ENCODE results near the gene NRF1. TPM values are rescaled to one million over a fixed set of nuclear protein-coding genes. Genes with fewer than 3 reads are reported as not detected.

NRF1 gene
- total and polyA plus RNA-seq, 2 of the 13 experiments (the other 11 are each of a cell fraction or from before 2014, with no cell fraction given): 9.3 to 10.1 TPM

DNA sequence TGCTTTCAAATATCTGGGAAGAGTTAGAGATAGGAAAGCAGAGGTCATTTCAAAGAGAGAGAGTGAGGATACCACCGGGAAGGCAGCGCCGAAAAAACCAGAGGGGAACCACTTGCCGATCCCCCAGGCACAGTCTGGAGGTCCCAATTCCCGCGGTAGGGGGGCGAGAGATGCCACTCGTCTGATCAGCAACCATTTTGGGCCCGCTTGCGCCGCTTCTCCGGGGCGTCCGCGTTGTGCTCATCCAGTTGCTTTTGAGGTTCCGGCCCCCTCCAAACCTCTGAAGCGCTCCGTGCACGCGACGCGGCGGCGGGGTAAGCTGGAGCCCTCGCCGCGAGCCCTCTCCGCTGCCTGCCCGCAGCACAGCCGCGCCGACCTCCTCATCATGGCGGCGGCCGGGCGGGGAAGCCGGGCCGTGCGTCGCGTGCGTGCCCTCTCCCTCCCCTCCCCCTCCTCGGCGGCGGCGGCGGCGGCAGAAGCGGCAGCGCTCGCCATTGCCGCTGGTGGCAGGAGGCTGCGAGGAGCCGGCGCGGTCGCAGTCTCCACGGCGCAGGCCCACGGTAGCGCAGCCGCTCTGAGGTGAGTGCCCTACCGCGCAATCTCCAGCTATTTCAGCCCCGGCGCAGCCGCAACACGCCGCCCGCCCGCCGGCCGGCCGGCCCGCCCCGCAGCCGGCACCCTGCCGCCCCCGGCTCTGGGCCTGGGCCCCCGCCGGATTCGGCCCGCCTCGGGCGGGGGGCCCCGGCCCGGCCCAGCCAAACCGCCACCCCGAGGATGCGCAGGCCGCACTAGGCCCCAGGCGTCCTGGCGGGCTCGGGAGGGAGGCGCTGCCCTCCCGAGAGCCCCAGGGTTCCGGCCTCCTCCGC is at the start of gene NRF1 (continued):
- 0 out of 2 replicates have a peak, but pooled peaks have one; percentile 35 for TF ChIP-seq AFF4 (CRISPR knock-in tag; IDR thresholded peaks at IDR 0.05)
- TF ChIP-seq SUZ12 (IDR thresholded peaks at IDR 0.05; ENCODE audit: low read depth, low read length): no peak
- TF ChIP-seq SYNCRIP (IDR thresholded peaks at IDR 0.05; ENCODE audit: insufficient read depth, low read depth, low read length): no peak
- TF ChIP-seq JUND (CRISPR knock-in tag; IDR thresholded peaks at IDR 0.05): no peak
- no peak for TF ChIP-seq PHF21A (CRISPR knock-in tag; IDR thresholded peaks at IDR 0.05)
- peak; percentile 93 for TF ChIP-seq ZNF564 (CRISPR knock-in tag; IDR thresholded peaks at IDR 0.05)
- TF ChIP-seq, protein P1, sequence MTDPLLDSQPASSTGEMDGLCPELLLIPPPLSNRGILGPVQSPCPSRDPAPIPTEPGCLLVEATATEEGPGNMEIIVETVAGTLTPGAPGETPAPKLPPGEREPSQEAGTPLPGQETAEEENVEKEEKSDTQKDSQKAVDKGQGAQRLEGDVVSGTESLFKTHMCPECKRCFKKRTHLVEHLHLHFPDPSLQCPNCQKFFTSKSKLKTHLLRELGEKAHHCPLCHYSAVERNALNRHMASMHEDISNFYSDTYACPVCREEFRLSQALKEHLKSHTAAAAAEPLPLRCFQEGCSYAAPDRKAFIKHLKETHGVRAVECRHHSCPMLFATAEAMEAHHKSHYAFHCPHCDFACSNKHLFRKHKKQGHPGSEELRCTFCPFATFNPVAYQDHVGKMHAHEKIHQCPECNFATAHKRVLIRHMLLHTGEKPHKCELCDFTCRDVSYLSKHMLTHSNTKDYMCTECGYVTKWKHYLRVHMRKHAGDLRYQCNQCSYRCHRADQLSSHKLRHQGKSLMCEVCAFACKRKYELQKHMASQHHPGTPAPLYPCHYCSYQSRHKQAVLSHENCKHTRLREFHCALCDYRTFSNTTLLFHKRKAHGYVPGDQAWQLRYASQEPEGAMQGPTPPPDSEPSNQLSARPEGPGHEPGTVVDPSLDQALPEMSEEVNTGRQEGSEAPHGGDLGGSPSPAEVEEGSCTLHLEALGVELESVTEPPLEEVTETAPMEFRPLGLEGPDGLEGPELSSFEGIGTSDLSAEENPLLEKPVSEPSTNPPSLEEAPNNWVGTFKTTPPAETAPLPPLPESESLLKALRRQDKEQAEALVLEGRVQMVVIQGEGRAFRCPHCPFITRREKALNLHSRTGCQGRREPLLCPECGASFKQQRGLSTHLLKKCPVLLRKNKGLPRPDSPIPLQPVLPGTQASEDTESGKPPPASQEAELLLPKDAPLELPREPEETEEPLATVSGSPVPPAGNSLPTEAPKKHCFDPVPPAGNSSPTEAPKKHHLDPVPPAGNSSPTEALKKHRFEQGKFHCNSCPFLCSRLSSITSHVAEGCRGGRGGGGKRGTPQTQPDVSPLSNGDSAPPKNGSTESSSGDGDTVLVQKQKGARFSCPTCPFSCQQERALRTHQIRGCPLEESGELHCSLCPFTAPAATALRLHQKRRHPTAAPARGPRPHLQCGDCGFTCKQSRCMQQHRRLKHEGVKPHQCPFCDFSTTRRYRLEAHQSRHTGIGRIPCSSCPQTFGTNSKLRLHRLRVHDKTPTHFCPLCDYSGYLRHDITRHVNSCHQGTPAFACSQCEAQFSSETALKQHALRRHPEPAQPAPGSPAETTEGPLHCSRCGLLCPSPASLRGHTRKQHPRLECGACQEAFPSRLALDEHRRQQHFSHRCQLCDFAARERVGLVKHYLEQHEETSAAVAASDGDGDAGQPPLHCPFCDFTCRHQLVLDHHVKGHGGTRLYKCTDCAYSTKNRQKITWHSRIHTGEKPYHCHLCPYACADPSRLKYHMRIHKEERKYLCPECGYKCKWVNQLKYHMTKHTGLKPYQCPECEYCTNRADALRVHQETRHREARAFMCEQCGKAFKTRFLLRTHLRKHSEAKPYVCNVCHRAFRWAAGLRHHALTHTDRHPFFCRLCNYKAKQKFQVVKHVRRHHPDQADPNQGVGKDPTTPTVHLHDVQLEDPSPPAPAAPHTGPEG (CRISPR knock-in tag; IDR thresholded peaks at IDR 0.05): peak; percentile 87
- no peak for TF ChIP-seq MTF1 (CRISPR knock-in tag; IDR thresholded peaks at IDR 0.05)
- peak; percentile 79 for TF ChIP-seq ZNF431 (CRISPR knock-in tag; IDR thresholded peaks at IDR 0.05; ENCODE audit: borderline replicate concordance, low read depth)
- no peak for TF ChIP-seq SMAD9 (CRISPR knock-in tag; IDR thresholded peaks at IDR 0.05)
- no peak for TF ChIP-seq MLLT10 (CRISPR knock-in tag; IDR thresholded peaks at IDR 0.05)
- TF ChIP-seq ZFP1 (CRISPR knock-in tag; IDR thresholded peaks at IDR 0.05): no peak
- TF ChIP-seq ATF2 (CRISPR knock-in tag; IDR thresholded peaks at IDR 0.05): peak; percentile 17; the same call in 1 of the 2 replicates
- TF ChIP-seq ZNF550 (CRISPR knock-in tag; IDR thresholded peaks at IDR 0.05; ENCODE audit: borderline replicate concordance): no peak
- no peak for TF ChIP-seq KDM3A (CRISPR knock-in tag; IDR thresholded peaks at IDR 0.05; ENCODE audit: low read depth)
- TF ChIP-seq ADNP (CRISPR knock-in tag; IDR thresholded peaks at IDR 0.05): no peak
- no peak for TF ChIP-seq ZNF33A (CRISPR knock-in tag; IDR thresholded peaks at IDR 0.05; ENCODE audit: borderline replicate concordance)
- TF ChIP-seq PRPF4 (IDR thresholded peaks at IDR 0.05; ENCODE audit: low read depth, low read length, poor library complexity, severe bottlenecking): no peak
- no peak for TF ChIP-seq NKX3-1 (CRISPR knock-in tag; IDR thresholded peaks at IDR 0.05)
